Esophagus muscularis mucosa (tissue), 4 donors: ENCODE measurements around the gene SCML2. TPM values are rescaled to one million over a fixed set of nuclear protein-coding genes. Genes with fewer than 3 reads are reported as not detected.
"Not testable (repeated sequence)": the region's sequence is repeated elsewhere in the genome, so short reads cannot be mapped to it uniquely, and the experiment has no call there.

Experiments used
- DNase-seq: peaks from one replicate; pipeline ENCODE4 v3.0.0-alpha.2; 2017; ENCODE audit errors: extremely low spot score
- H3K27ac ChIP-seq, 4 donors: fragments of 200-600 bp; sonication (generic); replicated peaks in 1 of 4; 1 replicate in 3 of 4; 2 replicates in 1 of 4; pipeline ENCODE4 v1.5.1; 2016 to 2019; ENCODE audit warnings: mild to moderate bottlenecking in 1 of 4
- H3K27me3 ChIP-seq, 4 donors: fragments of 200-600 bp; sonication (generic); one replicate each; pipeline versions ENCODE4 v1.5.1 to v1.6.0; 2016 to 2019
- H3K36me3 ChIP-seq, 4 donors: fragments of 200-600 bp; sonication (generic); one replicate each; pipeline ENCODE4 v1.5.1; 2016 to 2019
- H3K4me1 ChIP-seq, 4 donors: fragments of 200-600 bp; sonication (generic); one replicate each; pipeline ENCODE4 v1.5.1; 2016 to 2019
- H3K4me3 ChIP-seq, 4 donors: fragments of 200-600 bp; sonication (generic); 1 replicate in 2 of 4; 2 replicates in 2 of 4; pipeline ENCODE4 v1.5.1; 2016 to 2019; ENCODE audit warnings: mild to moderate bottlenecking in 4 of 4, moderate library complexity in 1 of 4
- H3K9me3 ChIP-seq, 4 donors: fragments of 200-600 bp; sonication (generic); 1 replicate in 3 of 4; 2 replicates in 1 of 4; pipeline ENCODE4 v1.5.1; 2016 to 2019
- EP300 ChIP-seq: sonication (generic); formaldehyde crosslinking; IDR thresholded peaks from one replicate; pipeline ENCODE4 v1.6.1; 2017; ENCODE audit warnings: antibody characterized with exemption
- POLR2A ChIP-seq: fragments of 450-650 bp; IDR thresholded peaks from one replicate; pipeline ENCODE4 v1.6.1; 2017; ENCODE audit warnings: antibody characterized with exemption, moderate library complexity, mild to moderate bottlenecking, low read depth
- POLR2AphosphoS5 ChIP-seq, 2 donors: sonication (generic); formaldehyde crosslinking; IDR thresholded peaks; one replicate each; pipeline ENCODE4 v1.6.1; 2017; ENCODE audit warnings: antibody characterized with exemption in 2 of 2
- WGBS: methylation state at CpG from one replicate; pipeline ENCODE4 v1.1.5; 2018; 5-methylcytosine and 5-hydroxymethylcytosine counted together
- intact Hi-C: fragments of 100-400 bp; cut with DNase I; formaldehyde crosslinking; loops from one replicate; pipeline ENCODE4 v1.15.1; 2023
- total RNA-seq, 4 donors: library from RNA; depleted of rRNA; stranded (reverse); fragments of >200 nt; gene quantifications; one replicate each; pipeline versions ENCODE4 v1.1.0 to v1.2.1, GENCODE V29; 2016
- TF ChIP-seq, protein P1 (sequence below), 3 experiments: fragments of 200-600 bp in 2 of 3; fragments of 450-650 bp in 1 of 3; sonication (generic) in 2 of 3; IDR thresholded peaks; one replicate each; pipeline ENCODE4 v1.5.1; 2017 to 2019; ENCODE audit warnings: antibody characterized with exemption in 3 of 3, mild to moderate bottlenecking in 2 of 3, moderate library complexity in 1 of 3

SCML2 gene
- total RNA-seq, 4 donors from 2014 or later, result 0.99 to 2.6 (median 1.7) TPM

GRCh38 chrX:18252644-18253359, 101.7 kb downstream of the SCML2 start:
- no peaks in the 10 kb centered on the region for H3K4me1 ChIP-seq
- WGBS, result 44% methylated on average over 3 of the region's 3 CpGs
- H3K27me3 ChIP-seq, result no peaks in the 10 kb centered on the region
- intact Hi-C loops, result no loop called here
- DNase-seq, result no peak
- H3K4me3 ChIP-seq, result no peak overlapping the region
- H3K9me3 ChIP-seq, result no peaks in the 10 kb centered on the region
- peaks cover 0 to 6% (median 0%) of the 10 kb centered on the region in 4 donors for H3K36me3 ChIP-seq
- TF ChIP-seq, protein P1, sequence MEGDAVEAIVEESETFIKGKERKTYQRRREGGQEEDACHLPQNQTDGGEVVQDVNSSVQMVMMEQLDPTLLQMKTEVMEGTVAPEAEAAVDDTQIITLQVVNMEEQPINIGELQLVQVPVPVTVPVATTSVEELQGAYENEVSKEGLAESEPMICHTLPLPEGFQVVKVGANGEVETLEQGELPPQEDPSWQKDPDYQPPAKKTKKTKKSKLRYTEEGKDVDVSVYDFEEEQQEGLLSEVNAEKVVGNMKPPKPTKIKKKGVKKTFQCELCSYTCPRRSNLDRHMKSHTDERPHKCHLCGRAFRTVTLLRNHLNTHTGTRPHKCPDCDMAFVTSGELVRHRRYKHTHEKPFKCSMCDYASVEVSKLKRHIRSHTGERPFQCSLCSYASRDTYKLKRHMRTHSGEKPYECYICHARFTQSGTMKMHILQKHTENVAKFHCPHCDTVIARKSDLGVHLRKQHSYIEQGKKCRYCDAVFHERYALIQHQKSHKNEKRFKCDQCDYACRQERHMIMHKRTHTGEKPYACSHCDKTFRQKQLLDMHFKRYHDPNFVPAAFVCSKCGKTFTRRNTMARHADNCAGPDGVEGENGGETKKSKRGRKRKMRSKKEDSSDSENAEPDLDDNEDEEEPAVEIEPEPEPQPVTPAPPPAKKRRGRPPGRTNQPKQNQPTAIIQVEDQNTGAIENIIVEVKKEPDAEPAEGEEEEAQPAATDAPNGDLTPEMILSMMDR (IDR thresholded peaks at IDR 0.05), result no peak
- no peak for TF ChIP-seq POLR2A
- TF ChIP-seq EP300, result no peak
- TF ChIP-seq POLR2AphosphoS5 (IDR thresholded peaks at IDR 0.05), result no peak
- H3K27ac ChIP-seq, result no peak overlapping the region

- H3K4me1 ChIP-seq, DNase-seq, H3K9me3 ChIP-seq, H3K4me3 ChIP-seq, H3K27ac ChIP-seq, H3K27me3 ChIP-seq, intact Hi-C loops, H3K36me3 ChIP-seq: not testable (repeated sequence)
- 76% methylated on average over 21 of the region's 21 CpGs for WGBS
Measured at GRCh38 chrX:18229646-18230045, 124.8 kb downstream of the SCML2 start.

DNA sequence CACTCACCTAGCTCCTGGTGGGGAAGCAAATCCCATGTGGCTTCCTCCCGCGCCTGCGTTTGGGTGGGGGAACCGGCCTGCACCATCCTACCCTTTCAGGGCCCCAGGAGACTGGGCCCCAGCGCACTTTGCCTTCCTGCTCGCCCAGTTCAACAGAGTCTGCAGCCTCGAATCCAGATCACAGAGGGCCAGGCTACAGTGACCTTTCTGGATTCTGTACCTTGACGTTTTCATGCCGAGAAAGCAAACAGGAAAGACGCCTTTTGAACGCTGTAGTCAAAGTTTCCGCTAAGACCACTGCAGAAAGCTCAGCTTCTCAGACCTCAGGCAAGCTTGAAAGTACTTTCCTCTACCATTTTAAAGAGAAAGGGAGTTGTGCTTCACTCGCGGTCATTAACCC, 126.4 kb downstream of the SCML2 start:
- no peak overlapping the region for H3K4me3 ChIP-seq
- H3K27me3 ChIP-seq, result no peaks in the 10 kb centered on the region
- H3K27ac ChIP-seq, result no peak overlapping the region
- no peaks in the 10 kb centered on the region for H3K4me1 ChIP-seq
- TF ChIP-seq, protein P1 (IDR thresholded peaks at IDR 0.05), result no peak
- TF ChIP-seq POLR2AphosphoS5 (IDR thresholded peaks at IDR 0.05) (no peak), EP300 (no peak), POLR2A (no peak)
- WGBS, result 79% methylated on average over 9 of the region's 14 CpGs
- H3K9me3 ChIP-seq, result no peaks in the 10 kb centered on the region
- intact Hi-C loops, result no loop called here
- H3K36me3 ChIP-seq, result no peaks in the 10 kb centered on the region
- no peak for DNase-seq

DNA sequence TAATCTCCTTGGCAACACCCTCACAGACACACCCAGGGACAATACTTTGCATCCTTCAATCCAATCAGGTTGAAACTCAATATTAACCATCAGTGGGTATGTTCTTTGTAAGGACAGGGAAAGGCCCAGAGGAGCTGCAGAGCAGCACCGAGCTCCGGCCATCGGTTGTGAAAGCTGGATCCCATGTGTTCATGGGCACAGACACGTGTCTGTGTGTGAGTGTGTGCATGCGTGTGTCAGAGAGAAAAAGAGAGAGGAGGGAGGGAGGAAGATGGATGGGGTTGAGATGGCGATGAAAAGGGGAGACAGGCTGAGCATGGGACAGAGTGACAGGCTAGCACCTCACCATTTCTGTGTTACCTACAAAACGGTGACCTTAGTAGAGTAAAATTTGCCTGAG, 127.0 kb downstream of the SCML2 start:
- WGBS, result 88% methylated on average over 7 of the region's 7 CpGs
- H3K27ac ChIP-seq, result no peak overlapping the region
- no peaks in the 10 kb centered on the region for H3K4me1 ChIP-seq
- H3K9me3 ChIP-seq, result no peaks in the 10 kb centered on the region
- TF ChIP-seq EP300 (no peak), POLR2A (no peak), POLR2AphosphoS5 (IDR thresholded peaks at IDR 0.05) (no peak)
- TF ChIP-seq, protein P1 (IDR thresholded peaks at IDR 0.05), result no peak
- intact Hi-C loops, result no loop called here
- no peak for DNase-seq
- no peaks in the 10 kb centered on the region for H3K36me3 ChIP-seq
- H3K4me3 ChIP-seq, result no peak overlapping the region
- H3K27me3 ChIP-seq, result no peaks in the 10 kb centered on the region

DNA sequence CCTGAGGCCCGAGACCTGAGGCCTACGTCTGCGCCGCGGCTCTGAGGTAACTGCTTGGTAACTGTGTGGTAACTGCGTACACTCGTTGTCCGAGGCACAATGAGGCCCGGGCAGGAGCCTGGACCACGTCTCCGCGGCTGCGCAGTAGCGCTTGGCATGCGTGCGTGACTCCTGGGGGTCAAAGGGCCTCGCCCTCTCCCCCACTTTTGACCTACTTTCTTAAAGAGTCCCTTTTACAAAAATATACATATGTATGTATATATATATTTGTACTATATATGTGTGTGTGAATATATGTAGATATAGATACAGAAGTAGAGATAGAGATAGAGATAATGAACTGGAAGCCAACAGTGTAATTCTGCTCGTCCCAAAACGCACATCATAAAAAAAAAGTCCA, 133.7 kb downstream of the SCML2 start, which contains the start of gene BEND2:
Gene BEND2, minus strand, starts transcription at position 101 of the 400 bp plus-strand sequence. CDS start 136 bp downstream, outside the sequence.
- intact Hi-C loops, result no loop called here
- no peaks in the 10 kb centered on the region for H3K27me3 ChIP-seq
- no peaks in the 10 kb centered on the region for H3K4me1 ChIP-seq
- 92% methylated on average over 17 of the region's 19 CpGs for WGBS
- no peak for DNase-seq
- no peaks in the 10 kb centered on the region for H3K36me3 ChIP-seq
- H3K4me3 ChIP-seq, result no peak within 1 kb of the TSS
- H3K9me3 ChIP-seq, result peaks cover 0 to 6% (median 0%) of the 10 kb centered on the region in 4 donors
- TF ChIP-seq POLR2A (no peak), EP300 (no peak), POLR2AphosphoS5 (IDR thresholded peaks at IDR 0.05) (no peak)
- TF ChIP-seq, protein P1 (IDR thresholded peaks at IDR 0.05), result no peak
- H3K27ac ChIP-seq, result no peak within 1 kb of the TSS
